ENCODE results near the gene SPCS1.

The SPCS1 gene

GRCh38 chr3:52721002-52721729, 15.3 kb downstream of the SPCS1 start:
- TF ChIP-seq SETDB1 (IDR thresholded peaks at IDR 0.05; ENCODE audit: insufficient read length, low read length) (no peak), ZBTB11 (tag by site-specific recombination; conservative IDR thresholded peaks at IDR 0.05; ENCODE audit: low read depth) (no peak), REPIN1 (tag by site-specific recombination; IDR thresholded peaks at IDR 0.05; ENCODE audit: low read depth) (no peak), ZNF473 (tag by site-specific recombination; IDR thresholded peaks at IDR 0.05) (no peak), HOXA7 (CRISPR knock-in tag; IDR thresholded peaks at IDR 0.05; ENCODE audit: borderline replicate concordance) (no peak), KLF7 (tag by site-specific recombination; IDR thresholded peaks at IDR 0.05; ENCODE audit: borderline replicate concordance) (no peak), ZSCAN5A (tag by site-specific recombination; IDR thresholded peaks at IDR 0.05) (no peak), KLF17 (tag by site-specific recombination; IDR thresholded peaks at IDR 0.05) (no peak), BCL6B (tag by site-specific recombination; IDR thresholded peaks at IDR 0.05) (no peak), PATZ1 (tag by site-specific recombination; IDR thresholded peaks at IDR 0.05) (no peak), ZNF544 (tag by site-specific recombination; IDR thresholded peaks at IDR 0.05) (no peak), ZNF776 (tag by site-specific recombination; IDR thresholded peaks at IDR 0.05; ENCODE audit: borderline replicate concordance) (no peak), SP3 (tag by site-specific recombination; IDR thresholded peaks at IDR 0.05) (no peak), ZNF155 (tag by site-specific recombination; IDR thresholded peaks at IDR 0.05) (no peak), ZNF391 (tag by site-specific recombination; IDR thresholded peaks at IDR 0.05; ENCODE audit: borderline replicate concordance, low read depth) (no peak), ZNF792 (tag by site-specific recombination; IDR thresholded peaks at IDR 0.05) (no peak), YY1 (tag by site-specific recombination; IDR thresholded peaks at IDR 0.05) (no peak), ZNF266 (tag by site-specific recombination; IDR thresholded peaks at IDR 0.05; ENCODE audit: low read depth) (no peak), ZNF701 (tag by site-specific recombination; IDR thresholded peaks at IDR 0.05) (no peak), GLIS2 (tag by site-specific recombination; IDR thresholded peaks at IDR 0.05) (no peak)
- CTCF ChIA-PET: no interaction called here
- Histone ChIP-seq H3K36me3 (ENCODE audit: control insufficient read depth in 2 of 2, insufficient read depth in 1 of 2, low read length in 2 of 2) (peaks cover 0 to 24% of the 10 kb centered on the region in 2 experiments; a peak in 2 of 3 replicates), H3K4me1 (ENCODE audit: control insufficient read depth, insufficient read depth, low read length) (no peaks in the 10 kb centered on the region), H3K27ac (ENCODE audit: extremely low read depth, low read depth, low read length) (no peak overlapping the region), H3K9me3 (ENCODE audit: control insufficient read depth, insufficient read depth, low read depth, low read length) (no peaks in the 10 kb centered on the region), H3K4me3 (ENCODE audit: low read depth, low read length) (no peak overlapping the region)
- POLR2A ChIA-PET: no interaction called here

Data from HEK293 (cell line).